Transverse colon (tissue), 4 donors: Measurements from ENCODE around the gene RAC2. TPM values are rescaled to one million over a fixed set of nuclear protein-coding genes. Genes with fewer than 3 reads are reported as not detected.

Experiments used
- DNase-seq: peaks from one replicate; pipeline ENCODE4 v3.0.0-alpha.2; 2019
- H3K27ac ChIP-seq, 4 donors: fragments of 200-600 bp; sonication (generic); 2 replicates each; pipeline ENCODE4 v1.5.1; 2016 to 2018; ENCODE audit warnings: inconsistent platforms in 4 of 4
- H3K27me3 ChIP-seq: fragments of 200-600 bp; sonication (generic); 2 replicates; pipeline ENCODE4 v1.5.1; 2017; ENCODE audit warnings: inconsistent platforms
- H3K36me3 ChIP-seq, 4 donors: fragments of 200-600 bp; sonication (generic); 2 replicates each; pipeline ENCODE4 v1.5.1; 2017 to 2019; ENCODE audit warnings: inconsistent platforms in 4 of 4
- H3K4me1 ChIP-seq, 4 donors: fragments of 200-600 bp; sonication (generic); 2 replicates each; pipeline ENCODE4 v1.5.1; 2017 to 2020; ENCODE audit warnings: inconsistent platforms in 4 of 4
- H3K4me3 ChIP-seq, 4 donors: fragments of 200-600 bp; sonication (generic); 1 replicate in 1 of 4; 2 replicates in 3 of 4; pipeline versions ENCODE4 v1.5.1 to v1.6.1; 2017 to 2019; ENCODE audit warnings: inconsistent platforms in 4 of 4
- H3K9me3 ChIP-seq, 2 donors: fragments of 200-600 bp; sonication (generic); 2 replicates each; pipeline ENCODE4 v1.5.1; 2017 to 2019; ENCODE audit warnings: inconsistent platforms in 2 of 2
- CTCF ChIP-seq, 5 experiments: fragments of 200-600 bp in 3 of 5; fragments of 450-650 bp in 2 of 5; sonication (generic) in 3 of 5; IDR thresholded peaks; 1 replicate in 2 of 5; 2 replicates in 3 of 5; pipeline ENCODE4 v1.5.1; 2016 to 2017; ENCODE audit warnings: antibody characterized with exemption in 5 of 5, inconsistent platforms in 3 of 5, mild to moderate bottlenecking in 2 of 5, moderate library complexity in 1 of 5
- EP300 ChIP-seq: sonication (generic); formaldehyde crosslinking; IDR thresholded peaks from one replicate; pipeline ENCODE4 v1.6.1; 2017; ENCODE audit warnings: antibody characterized with exemption, low read depth
- POLR2A ChIP-seq: fragments of 450-650 bp; IDR thresholded peaks from one replicate; pipeline ENCODE4 v1.6.1; 2016; ENCODE audit warnings: antibody characterized with exemption, mild to moderate bottlenecking, moderate library complexity
- POLR2AphosphoS5 ChIP-seq, 3 donors: sonication (generic); formaldehyde crosslinking; IDR thresholded peaks; one replicate each; pipeline ENCODE4 v1.6.1; 2016; ENCODE audit warnings: antibody characterized with exemption in 3 of 3
- WGBS, 2 donors: methylation state at CpG; one replicate each; pipeline ENCODE4 v1.1.5; 2018; ENCODE audit warnings: low coverage in 1 of 2; 5-methylcytosine and 5-hydroxymethylcytosine counted together
- in situ Hi-C, 4 donors: fragments of 200-750 bp; cut with MboI; loops; one replicate each; pipeline versions ENCODE4 v1.15.0 to v1.15.1; 2017; ENCODE audit warnings: low sequenced_read_pairs in 3 of 4, low pct_ligation_motif_present in 1 of 4, low pct_unique_long_range_greater_than_20kb in 1 of 4
- intact Hi-C: fragments of 100-400 bp; cut with DNase I; formaldehyde crosslinking; loops from one replicate; pipeline ENCODE4 v1.15.1; 2023; ENCODE audit warnings: low total_unique reads
- total RNA-seq, 4 donors: library from RNA; depleted of rRNA; stranded (reverse); fragments of >200 nt; gene quantifications; one replicate each; pipeline ENCODE4 v1.1.0, GENCODE V29; 2016

The RAC2 gene
- total RNA-seq, 4 donors from 2014 or later = 5.2 to 36.3 (median 24.0) TPM

GRCh38 chr22:37225481-37225880 is 18.6 kb downstream of the RAC2 start:
- in situ Hi-C loops (no loop called here), intact Hi-C loops (no loop called here)
- no peaks in the 10 kb centered on the region for H3K9me3 ChIP-seq
- H3K27ac ChIP-seq = no peak overlapping the region
- TF ChIP-seq CTCF (IDR thresholded peaks at IDR 0.05) (no peak), EP300 (no peak), POLR2AphosphoS5 (IDR thresholded peaks at IDR 0.05) (no peak), POLR2A (no peak)
- H3K36me3 ChIP-seq = no peaks in the 10 kb centered on the region
- WGBS, 2 donors = 64 to 88% methylated on average over 1 to 8 of the region's 8 CpGs
- DNase-seq = peak; percentile 35
- H3K4me1 ChIP-seq = peaks cover 0 to 25% (median 7%) of the 10 kb centered on the region in 4 donors
- no peaks in the 10 kb centered on the region for H3K27me3 ChIP-seq
- H3K4me3 ChIP-seq = no peak overlapping the region

- no peaks in the 10 kb centered on the region for H3K36me3 ChIP-seq
- H3K27me3 ChIP-seq = no peaks in the 10 kb centered on the region
- H3K9me3 ChIP-seq = no peaks in the 10 kb centered on the region
- 75 to 77% methylated on average over 4 to 8 of the region's 8 CpGs for WGBS, 2 donors
- intact Hi-C loops = no loop called here
- TF ChIP-seq POLR2AphosphoS5 (IDR thresholded peaks at IDR 0.05) = no peak
- TF ChIP-seq CTCF (IDR thresholded peaks at IDR 0.05) = no peak
- TF ChIP-seq EP300 = no peak
- TF ChIP-seq POLR2A = no peak
- H3K4me3 ChIP-seq = no peak overlapping the region
- in situ Hi-C loops = loop anchor here in 1 of 4 donors (25.0 kb wide), 1 partner anchor 438 kb away; the partner anchor contains the start of gene IFT27
- H3K4me1 ChIP-seq = peaks cover 0 to 25% (median 7%) of the 10 kb centered on the region in 4 donors
- peak overlapping the region in 1 of 4 donors; percentile 55 for H3K27ac ChIP-seq
- DNase-seq = no peak
Observed at GRCh38 chr22:37224757-37225420, 19.2 kb downstream of the RAC2 start.

GRCh38 chr22:37223965-37224551 is 20.0 kb downstream of the RAC2 start:
- no peaks in the 10 kb centered on the region for H3K36me3 ChIP-seq
- in situ Hi-C loops = loop anchor here in 1 of 4 donors (25.0 kb wide), 1 partner anchor 437 kb away; the partner anchor contains the start of gene IFT27
- peaks cover 0 to 17% (median 0%) of the 10 kb centered on the region in 4 donors for H3K4me1 ChIP-seq
- peak overlapping the region; percentile 16 to 72 (median 27) for H3K27ac ChIP-seq
- H3K4me3 ChIP-seq = no peak overlapping the region
- WGBS, 2 donors = 66 to 100% methylated on average over 1 to 3 of the region's 3 CpGs
- no peak for DNase-seq
- H3K9me3 ChIP-seq = no peaks in the 10 kb centered on the region
- TF ChIP-seq EP300 (no peak), POLR2AphosphoS5 (IDR thresholded peaks at IDR 0.05) (no peak), CTCF (IDR thresholded peaks at IDR 0.05) (no peak)
- H3K27me3 ChIP-seq = no peaks in the 10 kb centered on the region
- intact Hi-C loops = no loop called here

GRCh38 chr22:37222440-37222971 is 21.6 kb downstream of the RAC2 start:
- no peak overlapping the region for H3K4me3 ChIP-seq
- DNase-seq = peak; percentile 28
- 47 to 63% methylated on average over 3 to 8 of the region's 8 CpGs for WGBS, 2 donors
- H3K9me3 ChIP-seq = no peaks in the 10 kb centered on the region
- TF ChIP-seq POLR2AphosphoS5 (IDR thresholded peaks at IDR 0.05) (no peak), EP300 (no peak), CTCF (IDR thresholded peaks at IDR 0.05) (no peak), POLR2A (no peak)
- in situ Hi-C loops = loop anchor here in 1 of 4 donors (25.0 kb wide), 1 partner anchor 435 kb away; the partner anchor contains the start of gene IFT27
- peaks cover 0 to 3% (median 0%) of the 10 kb centered on the region in 4 donors for H3K4me1 ChIP-seq
- peak overlapping the region; percentile 21 to 72 (median 45) for H3K27ac ChIP-seq
- intact Hi-C loops = no loop called here
- no peaks in the 10 kb centered on the region for H3K27me3 ChIP-seq
- no peaks in the 10 kb centered on the region for H3K36me3 ChIP-seq
